C1 segment of cervical spinal cord (tissue), 14 donors: ENCODE measurements around the gene P3H2.

Experiments used
- DNase-seq, 14 donors: peaks; one replicate each; lab custom pipeline; 2025; lab: John Stamatoyannopoulos, UW

P3H2 gene

GRCh38 chr3:189947948-189948723 is 172.6 kb downstream of the P3H2 start:
- DNase-seq, result no peak

GRCh38 chr3:189947068-189947467 is 173.6 kb downstream of the P3H2 start:
- DNase-seq, result no peak

- DNase-seq, result no peak
Measured at GRCh38 chr3:189945935-189946709, 174.6 kb downstream of the P3H2 start.

GRCh38 chr3:189944285-189945145 is 176.2 kb downstream of the P3H2 start:
- no peak for DNase-seq

- DNase-seq, result no peak
Measured at GRCh38 chr3:189942948-189943347, 177.7 kb downstream of the P3H2 start.

- no peak for DNase-seq
Measured at GRCh38 chr3:189941679-189942078, 179.0 kb downstream of the P3H2 start.

GRCh38 chr3:189941125-189941524 is 179.6 kb downstream of the P3H2 start:
- DNase-seq, result peak in 1 of 14 donors; percentile 16

GRCh38 chr3:189937302-189938127 is 183.2 kb downstream of the P3H2 start:
- DNase-seq, result no peak

- DNase-seq, result no peak
Measured at GRCh38 chr3:189936201-189936945, 184.3 kb downstream of the P3H2 start.

- no peak for DNase-seq
Measured at GRCh38 chr3:189927975-189928895, 192.5 kb downstream of the P3H2 start.

GRCh38 chr3:189921770-189922169 is 198.9 kb downstream of the P3H2 start:
- DNase-seq, result no peak

GRCh38 chr3:189914799-189915198 is 205.9 kb downstream of the P3H2 start:
- no peak for DNase-seq

- DNase-seq, result no peak
Measured at GRCh38 chr3:189911001-189911400, 209.7 kb downstream of the P3H2 start.

GRCh38 chr3:189909573-189909972 is 211.1 kb downstream of the P3H2 start:
- DNase-seq, result no peak

- no peak for DNase-seq
Measured at GRCh38 chr3:189909139-189909538, 211.6 kb downstream of the P3H2 start.

- no peak for DNase-seq
Measured at GRCh38 chr3:189908646-189909045, 212.1 kb downstream of the P3H2 start.

- DNase-seq, result no peak
Measured at GRCh38 chr3:189907803-189908202, 212.9 kb downstream of the P3H2 start.
